ENCODE results near the gene GALNT17. TPM values are rescaled to one million over a fixed set of nuclear protein-coding genes. Genes with fewer than 3 reads are reported as not detected.
"Not testable (repeated sequence)": the region's sequence is repeated elsewhere in the genome, so short reads cannot be mapped to it uniquely, and the experiment has no call there.

Gene GALNT17
- total RNA-seq, 1 donor from 2014 or later: not detected

DNA sequence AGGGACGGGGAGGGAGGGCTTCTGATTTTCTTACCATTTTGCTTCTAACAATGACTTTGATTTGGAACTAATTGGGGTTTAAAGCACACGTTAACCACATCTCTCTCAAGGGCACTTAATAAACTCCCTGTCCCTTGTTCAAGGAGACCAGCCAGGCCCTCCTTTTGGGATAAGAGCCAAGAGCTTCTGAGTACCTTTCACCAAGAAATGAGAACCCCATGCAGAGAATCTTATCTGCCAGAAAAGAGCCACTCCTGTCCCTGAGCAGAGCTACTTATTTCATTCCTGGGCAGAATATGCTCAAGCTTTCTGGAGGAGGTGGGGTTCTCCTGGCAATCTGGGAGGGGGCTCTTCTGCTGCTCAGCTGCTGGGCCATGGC lies 574.6 kb downstream of the GALNT17 start:
- Mint-ChIP-seq H3K4me1 (no peaks in the 10 kb centered on the region), H3K27me3 (no peaks in the 10 kb centered on the region), H3K9me3 (peaks cover 17% of the 10 kb centered on the region), H3K4me3 (no peak overlapping the region), H3K27ac (no peak overlapping the region), H3K36me3 (ENCODE audit: low read depth) (no peaks in the 10 kb centered on the region)
- intact Hi-C loops (cut with micrococcal nuclease): no loop called here
- DNase-seq: no peak

DNA sequence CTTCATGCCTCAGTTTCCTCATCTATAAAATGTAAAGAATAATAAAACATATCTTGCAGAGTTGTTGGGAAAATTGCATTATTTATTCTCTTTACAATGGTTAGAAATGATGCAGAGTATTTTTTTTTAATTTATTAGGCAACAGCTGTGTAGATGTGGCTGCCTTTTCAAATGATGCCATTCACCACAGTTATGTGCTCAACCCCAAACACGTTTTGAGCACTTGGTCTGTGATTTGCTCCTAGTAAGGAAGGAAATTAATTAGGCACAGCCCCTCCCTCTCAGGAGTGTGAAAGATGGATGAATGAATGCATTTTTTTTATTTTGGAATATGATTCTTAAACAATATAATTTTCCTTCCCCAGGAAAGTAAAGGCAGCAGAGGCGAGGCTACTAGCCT lies 575.1 kb downstream of the GALNT17 start:
- H3K4me1 Mint-ChIP-seq: no peaks in the 10 kb centered on the region
- H3K9me3 Mint-ChIP-seq: peaks cover 18% of the 10 kb centered on the region
- H3K27ac Mint-ChIP-seq: no peak overlapping the region
- H3K27me3 Mint-ChIP-seq: no peaks in the 10 kb centered on the region
- intact Hi-C loops (cut with micrococcal nuclease): no loop called here
- no peak overlapping the region for H3K4me3 Mint-ChIP-seq
- H3K36me3 Mint-ChIP-seq (ENCODE audit: low read depth): no peaks in the 10 kb centered on the region
- no peak for DNase-seq

DNA sequence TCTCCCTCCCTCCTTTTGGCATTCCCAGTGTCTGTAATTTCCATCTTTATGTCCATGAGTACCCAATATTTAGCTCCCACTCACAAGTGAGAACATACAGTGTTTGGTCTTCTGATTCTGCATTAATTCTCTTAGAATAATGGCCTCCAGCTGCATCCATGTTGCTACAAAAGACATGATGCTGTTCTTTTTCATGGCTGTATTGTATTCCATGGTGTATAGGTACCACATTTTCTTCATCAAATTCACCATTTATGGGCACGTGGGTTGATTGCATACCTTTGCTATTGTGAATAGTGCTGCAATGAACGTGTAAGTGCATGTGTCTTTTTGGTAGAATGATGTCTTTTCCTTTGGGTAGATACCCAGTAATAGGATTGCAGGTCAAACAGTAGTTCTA lies 576.8 kb downstream of the GALNT17 start:
- intact Hi-C loops (cut with micrococcal nuclease): no loop called here
- Mint-ChIP-seq H3K4me1 (no peaks in the 10 kb centered on the region), H3K36me3 (ENCODE audit: low read depth) (no peaks in the 10 kb centered on the region), H3K9me3 (peaks cover 15% of the 10 kb centered on the region), H3K27ac (no peak overlapping the region), H3K4me3 (no peak overlapping the region), H3K27me3 (no peaks in the 10 kb centered on the region)
- no peak for DNase-seq

DNA sequence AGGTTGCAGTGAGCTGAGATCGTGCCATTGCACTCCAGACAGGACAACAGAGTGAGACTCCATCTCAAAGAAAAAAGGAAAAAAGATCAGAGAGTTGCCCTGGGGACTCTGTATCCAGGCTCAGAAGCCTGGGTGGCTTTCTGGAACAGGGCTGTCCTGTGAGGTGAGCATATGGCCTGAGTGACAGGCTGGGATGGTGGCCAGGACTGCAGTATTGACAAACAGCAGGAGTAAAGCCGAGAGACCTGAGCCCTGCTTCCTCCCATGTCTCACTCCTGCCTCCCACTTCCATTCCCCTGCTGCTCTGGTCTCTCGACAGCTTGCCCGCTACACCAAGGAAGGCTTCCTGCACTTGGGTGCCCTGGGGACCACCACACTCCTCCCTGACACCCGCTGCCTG lies 578.5 kb downstream of the GALNT17 start:
- Mint-ChIP-seq H3K36me3 (ENCODE audit: low read depth) (no peaks in the 10 kb centered on the region), H3K4me1 (no peaks in the 10 kb centered on the region), H3K27me3 (no peaks in the 10 kb centered on the region), H3K27ac (no peak overlapping the region), H3K9me3 (peaks cover 12% of the 10 kb centered on the region), H3K4me3 (no peak overlapping the region)
- intact Hi-C loops (cut with micrococcal nuclease): no loop called here
- no peak for DNase-seq

DNA sequence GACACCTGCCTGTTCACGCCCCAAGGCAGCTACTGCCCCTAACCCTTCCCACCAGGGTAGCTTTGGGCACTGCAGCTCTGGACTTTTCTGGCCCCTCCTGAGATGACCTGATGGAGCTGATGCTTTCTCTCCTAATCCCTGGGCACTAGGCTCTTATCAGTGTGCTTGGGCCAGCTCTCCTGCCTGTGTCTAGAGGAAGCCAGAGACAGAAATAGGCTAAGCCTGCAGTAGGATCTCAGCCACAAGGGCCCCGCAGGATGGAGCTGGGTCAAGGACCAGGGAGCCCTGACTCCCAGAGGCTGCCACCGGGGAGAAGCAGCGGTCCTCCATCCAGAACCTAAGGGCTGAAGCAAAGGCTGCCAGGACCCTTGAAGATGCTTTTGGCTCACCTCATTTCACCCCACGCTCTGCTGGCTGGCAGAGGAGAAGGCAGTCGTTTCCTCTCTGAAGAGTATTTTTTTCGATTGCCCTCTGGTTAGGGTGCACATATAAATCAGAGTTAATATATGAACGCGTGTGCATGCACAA lies 580.8 kb downstream of the GALNT17 start:
- Mint-ChIP-seq H3K36me3 (ENCODE audit: low read depth) (no peaks in the 10 kb centered on the region), H3K4me1 (no peaks in the 10 kb centered on the region)
- intact Hi-C loops (cut with micrococcal nuclease): no loop called here

DNA sequence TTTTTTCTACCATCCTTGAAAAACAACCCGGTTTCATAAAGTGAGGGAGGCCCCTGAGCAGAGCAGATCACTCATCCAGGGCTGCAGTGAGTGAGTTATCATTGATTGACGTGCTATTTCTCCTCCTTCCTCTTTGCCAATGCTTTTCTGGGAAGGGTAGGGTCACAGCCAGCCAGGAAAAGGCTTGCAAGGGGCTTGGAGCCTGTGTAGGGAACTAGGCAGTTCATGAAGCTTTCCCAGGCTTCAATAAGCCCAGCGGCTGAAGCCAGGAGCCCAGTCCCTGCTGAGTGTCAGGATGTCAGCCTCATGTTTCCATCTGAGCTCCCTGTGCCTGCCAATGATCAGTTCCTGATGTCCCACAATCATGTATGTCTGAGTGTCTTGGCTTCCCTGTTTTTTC lies 584.7 kb downstream of the GALNT17 start:
- H3K9me3 Mint-ChIP-seq: no peaks in the 10 kb centered on the region
- DNase-seq: no peak

More for the DNA sequence above, 580.8 kb downstream of the GALNT17 start:
- Mint-ChIP-seq H3K27ac (no peak overlapping the region), H3K27me3 (no peaks in the 10 kb centered on the region), H3K4me3 (no peak overlapping the region), H3K9me3 (peaks cover 9% of the 10 kb centered on the region)
- DNase-seq: no peak

DNA sequence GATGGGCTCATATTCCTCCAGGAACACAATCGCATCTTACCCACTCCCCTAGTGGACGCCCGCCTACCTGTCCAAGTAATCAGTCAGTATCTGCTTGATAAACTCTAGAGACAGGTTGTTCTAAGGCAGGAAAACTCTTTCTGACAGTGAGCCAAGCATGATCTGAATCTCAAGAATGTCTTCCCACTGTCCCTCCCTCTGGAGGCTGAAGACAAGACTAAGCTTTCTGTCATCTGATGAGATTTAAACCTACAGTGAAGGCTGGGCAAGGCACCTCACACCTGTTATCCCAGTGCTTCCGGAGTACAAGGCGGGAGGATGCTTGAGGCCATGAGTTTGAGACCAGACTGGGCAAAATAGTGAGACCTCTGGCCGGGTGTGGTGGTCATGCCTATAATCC lies 586.6 kb downstream of the GALNT17 start:
- Mint-ChIP-seq H3K27me3 (no peaks in the 10 kb centered on the region), H3K9me3 (no peaks in the 10 kb centered on the region), H3K36me3 (ENCODE audit: low read depth) (no peaks in the 10 kb centered on the region), H3K27ac (no peak overlapping the region), H3K4me1 (no peaks in the 10 kb centered on the region), H3K4me3 (no peak overlapping the region)
- intact Hi-C loops (cut with micrococcal nuclease): no loop called here
- no peak for DNase-seq

More for the DNA sequence above, 584.7 kb downstream of the GALNT17 start:
- no peaks in the 10 kb centered on the region for H3K4me1 Mint-ChIP-seq
- intact Hi-C loops (cut with micrococcal nuclease): no loop called here
- H3K27ac Mint-ChIP-seq: no peak overlapping the region
- H3K4me3 Mint-ChIP-seq: no peak overlapping the region
- no peaks in the 10 kb centered on the region for H3K27me3 Mint-ChIP-seq
- H3K36me3 Mint-ChIP-seq (ENCODE audit: low read depth): no peaks in the 10 kb centered on the region

DNA sequence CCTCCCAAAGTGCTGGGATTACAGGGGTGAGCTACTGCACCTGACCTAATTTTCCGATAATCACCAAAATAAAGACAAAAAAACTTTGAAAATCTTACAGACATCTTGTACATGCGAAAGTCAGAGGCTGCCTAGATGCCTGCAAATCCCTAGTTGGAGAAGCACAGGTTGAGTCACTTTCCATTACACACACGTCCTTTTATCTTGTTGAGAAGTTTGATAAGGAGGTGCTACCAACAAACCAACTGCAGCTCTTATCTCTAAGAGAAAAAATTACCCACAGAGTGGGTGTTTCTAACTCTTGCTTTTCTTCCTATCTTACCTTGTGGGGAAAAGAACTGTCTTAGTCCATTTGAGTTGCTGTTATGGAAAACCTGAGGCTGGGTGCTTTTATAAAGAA lies 589.8 kb downstream of the GALNT17 start:
- no peaks in the 10 kb centered on the region for H3K9me3 Mint-ChIP-seq
- no peaks in the 10 kb centered on the region for H3K36me3 Mint-ChIP-seq (ENCODE audit: low read depth)
- H3K27me3 Mint-ChIP-seq: no peaks in the 10 kb centered on the region
- no peak overlapping the region for H3K4me3 Mint-ChIP-seq
- intact Hi-C loops (cut with micrococcal nuclease): no loop called here
- no peak for DNase-seq
- no peaks in the 10 kb centered on the region for H3K4me1 Mint-ChIP-seq
- H3K27ac Mint-ChIP-seq: no peak overlapping the region

DNA sequence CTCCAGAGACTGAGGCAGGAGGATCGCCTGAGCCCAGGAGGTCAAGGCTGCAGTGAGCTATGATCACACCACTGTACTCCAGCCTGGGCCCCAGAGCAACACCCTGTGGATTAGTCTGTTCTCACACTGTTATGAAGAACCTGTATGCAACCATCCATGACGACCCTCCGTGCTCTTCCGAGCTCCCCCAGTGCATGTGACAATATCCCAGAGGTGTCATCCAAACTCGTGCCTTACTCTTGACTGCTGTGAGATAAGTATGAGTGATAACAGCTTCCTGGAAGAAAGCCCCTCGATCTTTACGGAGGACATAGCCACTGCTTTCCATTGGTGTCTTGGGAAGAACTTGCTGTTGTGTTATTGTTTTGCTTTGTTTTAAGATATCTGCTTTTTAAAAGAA lies 591.9 kb downstream of the GALNT17 start:
- Mint-ChIP-seq H3K9me3 (no peaks in the 10 kb centered on the region), H3K4me1 (no peaks in the 10 kb centered on the region), H3K27me3 (no peaks in the 10 kb centered on the region), H3K36me3 (ENCODE audit: low read depth) (no peaks in the 10 kb centered on the region), H3K4me3 (no peak overlapping the region), H3K27ac (no peak overlapping the region)
- DNase-seq: no peak
- intact Hi-C loops (cut with micrococcal nuclease): no loop called here

DNA sequence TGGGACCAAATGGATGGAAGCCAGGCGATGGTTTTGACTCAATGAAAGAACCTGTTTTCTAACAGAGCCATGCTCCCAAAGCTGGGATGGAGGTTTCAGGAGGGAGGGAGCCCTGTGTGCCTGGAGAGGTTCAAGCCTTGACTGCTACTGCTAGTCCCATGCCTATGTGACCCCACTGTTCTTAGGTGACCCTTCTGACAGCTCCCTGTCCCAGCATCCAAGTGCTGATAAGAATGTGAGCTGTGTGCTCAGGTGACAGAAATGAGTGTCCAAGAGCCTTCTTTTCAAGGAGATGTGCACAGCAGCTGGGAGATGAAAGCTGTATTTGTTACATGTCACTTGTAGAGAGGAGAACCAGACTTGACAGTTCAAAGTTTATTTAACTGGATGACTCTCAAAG lies 595.4 kb downstream of the GALNT17 start:
- Mint-ChIP-seq H3K9me3 (no peaks in the 10 kb centered on the region), H3K4me1 (no peaks in the 10 kb centered on the region), H3K4me3 (no peak overlapping the region), H3K27me3 (no peaks in the 10 kb centered on the region), H3K27ac (no peak overlapping the region), H3K36me3 (ENCODE audit: low read depth) (no peaks in the 10 kb centered on the region)
- DNase-seq: no peak
- intact Hi-C loops (cut with micrococcal nuclease): no loop called here

DNA sequence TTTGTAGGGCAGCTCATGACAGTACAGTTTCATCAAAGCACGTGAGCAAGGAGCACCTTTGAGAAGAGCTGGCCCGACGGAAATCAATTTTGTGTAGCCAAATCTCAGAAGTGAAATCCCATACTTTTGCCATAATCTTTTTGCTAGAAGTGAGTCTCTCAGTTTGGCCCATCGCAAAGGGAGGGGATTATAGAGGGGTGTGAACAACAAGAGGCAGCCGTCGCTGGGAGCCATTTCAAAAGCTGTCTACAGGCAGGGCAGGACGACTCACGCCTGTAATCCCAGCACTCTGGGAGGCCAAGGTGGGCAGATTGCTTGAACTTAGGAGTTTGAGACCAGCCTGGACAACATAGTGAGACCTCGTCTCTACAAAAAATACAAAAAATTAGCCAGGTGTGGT lies 599.8 kb downstream of the GALNT17 start:
- Mint-ChIP-seq H3K4me3 (no peak overlapping the region), H3K9me3 (no peaks in the 10 kb centered on the region), H3K36me3 (ENCODE audit: low read depth) (no peaks in the 10 kb centered on the region), H3K4me1 (no peaks in the 10 kb centered on the region), H3K27me3 (no peaks in the 10 kb centered on the region), H3K27ac (no peak overlapping the region)
- DNase-seq: no peak
- intact Hi-C loops (cut with micrococcal nuclease): loop anchor here (2.0 kb wide), 1 partner anchor 875 kb away; no protein-coding TSS in a partner anchor

DNA sequence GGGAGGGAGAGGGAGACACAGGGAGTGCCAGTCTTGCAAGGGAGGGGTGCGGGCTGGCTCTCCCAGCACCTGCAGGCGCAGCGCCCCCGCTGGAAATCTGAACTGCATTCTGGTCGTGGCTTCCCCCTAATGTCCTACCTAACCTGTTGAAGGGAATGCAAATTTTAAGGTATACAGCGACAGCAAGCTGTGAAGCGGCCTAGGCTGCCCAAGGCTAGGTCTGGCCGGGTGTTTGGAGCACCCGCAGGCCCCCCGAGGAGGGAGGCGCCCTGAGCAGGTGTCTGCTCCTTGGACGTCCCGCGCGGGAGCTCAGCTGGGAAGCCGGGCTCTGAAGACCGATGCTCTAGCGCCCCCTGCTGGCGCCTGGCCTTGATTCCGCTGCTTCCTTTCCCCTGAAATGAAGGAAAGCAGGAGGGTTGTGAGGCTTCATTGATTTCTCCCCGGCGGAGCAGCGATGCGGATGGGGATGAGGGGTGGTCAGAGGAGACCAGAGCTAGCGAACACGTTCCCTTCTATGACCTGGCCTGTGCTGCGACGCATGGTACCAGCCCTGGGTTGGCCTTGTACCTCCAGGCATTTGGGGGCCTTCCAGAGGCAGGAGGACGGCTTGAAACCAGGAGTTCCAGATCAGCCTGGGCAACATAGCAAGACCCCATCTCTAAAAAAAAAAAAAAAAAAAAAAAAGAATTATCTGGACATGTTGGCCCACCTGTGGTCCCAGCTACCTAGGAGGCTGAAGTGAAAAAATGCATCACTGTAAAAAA lies 601.3 kb downstream of the GALNT17 start:
- Mint-ChIP-seq H3K9me3 (no peaks in the 10 kb centered on the region), H3K27me3 (no peaks in the 10 kb centered on the region), H3K4me3 (no peak overlapping the region), H3K4me1 (no peaks in the 10 kb centered on the region), H3K36me3 (ENCODE audit: low read depth) (no peaks in the 10 kb centered on the region), H3K27ac (no peak overlapping the region)
- intact Hi-C loops (cut with micrococcal nuclease): loop anchor here (1.0 to 2.0 kb wide), 2 partner anchors 876 to 904 kb away; no protein-coding TSS in a partner anchor
- peak; percentile 86 for DNase-seq

DNA sequence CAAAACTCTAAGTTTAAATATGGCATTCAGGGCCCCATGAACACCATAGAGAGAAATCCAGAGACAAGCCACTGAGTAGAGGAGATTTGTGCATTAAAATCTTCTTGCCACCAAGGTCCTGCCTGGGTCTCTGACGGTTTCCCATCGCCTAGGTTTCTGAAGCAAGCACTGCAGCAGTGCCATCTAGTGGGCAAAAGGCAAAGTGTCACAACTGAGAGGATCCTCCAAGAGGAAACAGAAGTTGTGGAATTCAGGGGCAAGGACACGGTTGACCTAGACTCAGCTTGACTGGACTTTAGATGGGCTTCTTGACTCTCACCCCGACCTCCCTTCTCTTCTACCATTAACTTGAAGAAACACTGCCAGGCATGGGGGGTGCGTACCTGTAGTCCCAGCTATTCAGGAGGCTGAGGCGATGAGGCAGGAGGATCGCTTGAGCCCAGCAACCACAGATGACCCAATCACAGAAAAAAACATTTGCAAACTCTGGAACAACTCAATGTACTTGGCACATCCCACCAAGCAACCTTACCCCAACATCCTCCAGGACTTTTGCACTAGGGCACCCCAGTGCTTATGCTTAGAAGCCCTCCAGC lies 604.1 kb downstream of the GALNT17 start:
- Mint-ChIP-seq H3K27me3 (no peaks in the 10 kb centered on the region), H3K36me3 (ENCODE audit: low read depth) (no peaks in the 10 kb centered on the region), H3K4me3 (no peak overlapping the region), H3K27ac (no peak overlapping the region), H3K4me1 (no peaks in the 10 kb centered on the region), H3K9me3 (no peaks in the 10 kb centered on the region)
- intact Hi-C loops (cut with micrococcal nuclease): no loop called here
- peak; percentile 82 for DNase-seq

DNA sequence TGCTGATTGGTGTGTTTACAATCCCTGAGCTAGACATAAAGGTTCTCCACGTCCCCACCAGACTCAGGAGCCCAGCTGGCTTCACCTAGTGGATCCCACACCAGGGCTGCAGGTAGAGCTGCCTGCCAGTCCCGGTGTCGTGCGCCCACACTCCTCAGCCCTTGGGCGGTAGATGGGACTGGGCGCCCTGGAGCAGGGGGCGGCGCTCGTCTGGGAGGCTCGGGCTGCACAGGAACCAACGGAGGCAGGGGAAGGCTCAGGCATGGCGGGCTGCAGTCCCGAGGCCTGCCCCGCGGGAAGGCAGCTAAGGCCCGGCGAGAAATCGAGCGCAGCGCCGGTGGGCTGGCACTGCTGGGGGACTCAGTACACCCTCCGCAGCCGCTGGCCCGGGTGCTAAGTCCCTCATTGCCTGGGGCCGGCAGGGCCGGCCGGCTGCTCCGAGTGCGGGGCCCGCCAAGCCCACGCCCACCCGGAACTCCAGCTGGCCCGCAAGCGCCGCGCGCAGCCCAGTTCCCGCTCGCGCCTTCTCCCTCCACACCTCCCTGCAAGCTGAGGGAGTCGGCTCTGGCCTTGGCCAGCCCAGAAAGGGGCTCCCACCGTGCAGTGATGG lies 606.1 kb downstream of the GALNT17 start:
- H3K27me3 Mint-ChIP-seq; H3K36me3 Mint-ChIP-seq (ENCODE audit: low read depth); H3K27ac Mint-ChIP-seq; H3K4me1 Mint-ChIP-seq; intact Hi-C loops (cut with micrococcal nuclease); H3K9me3 Mint-ChIP-seq; DNase-seq; H3K4me3 Mint-ChIP-seq: not testable (repeated sequence)

Data from activated CD4-positive, alpha-beta T cell treated with anti-CD3 and anti-CD28 coated beads, Interleukin-2, amount 10 ng/mL, durations not matched to agents 24 days and 14 days (primary cell).